Fibroblast of skin of scalp (primary cell): ENCODE measurements around the gene B3GALNT1. TPM values are rescaled to one million over a fixed set of nuclear protein-coding genes. Genes with fewer than 3 reads are reported as not detected.

Source experiments
- DNase-seq: peaks from one replicate; pipeline ENCODE4 v3.0.0-alpha.2; 2013
- polyA plus RNA-seq, 2 experiments: library from polyadenylated mRNA; unstranded; fragments of 120-200 nt; gene quantifications; one replicate each; pipeline ENCODE4 v1.2.1, GENCODE V29; 2013; ENCODE audit not compliant: insufficient read length in 2 of 2

B3GALNT1 gene
- 7.6 TPM for polyA plus RNA-seq (2013, experiment 1 of 2; ENCODE audit: insufficient read length)
- 8.7 TPM for polyA plus RNA-seq (2013, experiment 2 of 2; ENCODE audit: insufficient read length)

GRCh38 chr3:161104561-161105551 is at the start of gene B3GALNT1:
TSS of gene B3GALNT1 (minus strand) at chr3:161105349. CDS start at chr3:161086754, 18,595 bp downstream.
- peak; percentile 81 for DNase-seq

- DNase-seq: no peak
These were observed 48.3 kb upstream of the B3GALNT1 start for GRCh38 chr3:161153480-161153879.

- peak; percentile 42 for DNase-seq
These were observed 44.9 kb upstream of the B3GALNT1 start for GRCh38 chr3:161150001-161150525.

GRCh38 chr3:161149529-161149928 is 44.4 kb upstream of the B3GALNT1 start:
- DNase-seq: peak; percentile 58

- DNase-seq: peak; percentile 21
These were observed 43.8 kb upstream of the B3GALNT1 start for GRCh38 chr3:161148832-161149475.

GRCh38 chr3:161142486-161142885 is 37.3 kb upstream of the B3GALNT1 start:
- DNase-seq: peak; percentile 75

- no peak for DNase-seq
These were observed 34.5 kb upstream of the B3GALNT1 start for GRCh38 chr3:161139686-161140085.

- no peak for DNase-seq
These were observed 32.1 kb upstream of the B3GALNT1 start for GRCh38 chr3:161137260-161137659.

- no peak for DNase-seq
These were observed 27.2 kb upstream of the B3GALNT1 start for GRCh38 chr3:161132391-161132790.

- DNase-seq: no peak
These were observed 21.3 kb upstream of the B3GALNT1 start for GRCh38 chr3:161126495-161126894.

- no peak for DNase-seq
These were observed 12.5 kb upstream of the B3GALNT1 start for GRCh38 chr3:161117646-161118045.

GRCh38 chr3:161108840-161109239 is 3.7 kb upstream of the B3GALNT1 start:
- peak; percentile 50 for DNase-seq

- DNase-seq: no peak
These were observed 2.2 kb upstream of the B3GALNT1 start for GRCh38 chr3:161107311-161107710.

- no peak for DNase-seq
These were observed 1.3 kb downstream of the B3GALNT1 start for GRCh38 chr3:161103776-161104385.

GRCh38 chr3:161101609-161102008 is 3.5 kb downstream of the B3GALNT1 start:
- DNase-seq: no peak

- no peak for DNase-seq
These were observed 4.2 kb downstream of the B3GALNT1 start for GRCh38 chr3:161100994-161101393.

- DNase-seq: no peak
These were observed 8.3 kb downstream of the B3GALNT1 start for GRCh38 chr3:161096771-161097367.

GRCh38 chr3:161093895-161094294 is 11.3 kb downstream of the B3GALNT1 start:
- no peak for DNase-seq

- DNase-seq: no peak
These were observed 20.9 kb downstream of the B3GALNT1 start for GRCh38 chr3:161084277-161084676.

GRCh38 chr3:161083131-161083530 is 22.0 kb downstream of the B3GALNT1 start:
- no peak for DNase-seq

GRCh38 chr3:161082063-161082462 is 23.1 kb downstream of the B3GALNT1 start:
- no peak for DNase-seq

- no peak for DNase-seq
These were observed 23.5 kb downstream of the B3GALNT1 start for GRCh38 chr3:161081633-161082032.
